Endothelial cell of umbilical vein (primary cell): ENCODE measurements around the gene KIAA0930.

Experiments
- CTCF ChIP-seq, 2 donors: IDR thresholded peaks; 1 replicate in 1 of 2; 2 replicates in 1 of 2; pipeline ENCODE4 v1.5.1; 2011; ENCODE audit warnings: low read length in 2 of 2, mild to moderate bottlenecking in 2 of 2, moderate library complexity in 2 of 2, control low read depth in 1 of 2, inconsistent platforms in 1 of 2, low read depth in 1 of 2; ENCODE audit not compliant: insufficient read depth in 1 of 2; ENCODE audit errors: extremely low read depth in 1 of 2
- EZH2 ChIP-seq: IDR thresholded peaks from 2 replicates; pipeline ENCODE4 v1.6.1; 2012; ENCODE audit warnings: borderline replicate concordance, low read depth, mild to moderate bottlenecking, moderate library complexity, low read length, inconsistent platforms; ENCODE audit not compliant: severe bottlenecking
- MYC ChIP-seq: IDR thresholded peaks from one replicate; pipeline ENCODE4 v1.6.1; 2011; ENCODE audit warnings: mild to moderate bottlenecking, low read depth, low read length
- POLR2A ChIP-seq: IDR thresholded peaks from 2 replicates; pipeline ENCODE4 v1.6.1; 2012; ENCODE audit warnings: low read depth, mild to moderate bottlenecking, control low read depth, low read length
- POLR2AphosphoS5 ChIP-seq: IDR thresholded peaks from 2 replicates; pipeline ENCODE4 v1.6.1; 2012; ENCODE audit warnings: low read depth, mild to moderate bottlenecking, control low read depth, low read length, moderate library complexity; ENCODE audit not compliant: insufficient read depth

- TF ChIP-seq EZH2: no peak
- TF ChIP-seq CTCF (IDR thresholded peaks at IDR 0.05; ENCODE audit: extremely low read depth in 1 of 2, insufficient read depth in 1 of 2, low read depth in 1 of 2, low read length in 2 of 2): no peak
- no peak for TF ChIP-seq POLR2A
- no peak for TF ChIP-seq POLR2AphosphoS5
- no peak for TF ChIP-seq MYC
Measured at GRCh38 chr22:45187891-45188290, 52.8 kb downstream of the KIAA0930 start.
